Bronchial epithelial cell (primary cell): Measurements from ENCODE around the gene COL26A1. TPM values are rescaled to one million over a fixed set of nuclear protein-coding genes. Genes with fewer than 3 reads are reported as not detected.

ENCODE experiments used
- DNase-seq: peaks from one replicate; pipeline ENCODE4 v3.0.0-alpha.2; 2010; ENCODE audit warnings: low read depth
- FAIRE-seq: peaks from 2 replicates; lab custom pipeline; 2011; peaks lifted over from hg19 to GRCh38; lab: Jason Lieb, UNC
- H3K27me3 ChIP-seq: 2 replicates; pipeline ENCODE4 v1.5.1; 2011; ENCODE audit warnings: low read length; ENCODE audit not compliant: control insufficient read depth, insufficient read depth
- H3K36me3 ChIP-seq: 2 replicates; pipeline ENCODE4 v1.5.1; 2011; ENCODE audit warnings: low read length; ENCODE audit not compliant: control insufficient read depth, insufficient read depth
- H3K4me3 ChIP-seq: 2 replicates; pipeline ENCODE4 v1.5.1; 2011; ENCODE audit warnings: mild to moderate bottlenecking, low read depth, low read length, control low read depth
- CTCF ChIP-seq: IDR thresholded peaks from 2 replicates; pipeline ENCODE4 v1.5.1; 2011; ENCODE audit warnings: mild to moderate bottlenecking, moderate library complexity, low read length, control low read depth, inconsistent platforms; ENCODE audit not compliant: insufficient read depth, severe bottlenecking
- total RNA-seq: library from RNA; depleted of rRNA; stranded (reverse); fragments of >200 nt; gene quantifications from 2 replicates; pipeline ENCODE4 v1.2.1, GENCODE V29; 2014

The COL26A1 gene
- total RNA-seq, 1 donor from 2014 or later, result not detected

- peaks cover 2% of the 10 kb centered on the region for H3K27me3 ChIP-seq
- H3K4me3 ChIP-seq, result no peak overlapping the region
- TF ChIP-seq CTCF, result no peak
- no peak for FAIRE-seq
- DNase-seq, result no peak
- no peaks in the 10 kb centered on the region for H3K36me3 ChIP-seq
Observed at GRCh38 chr7:101367676-101368075, 5.0 kb downstream of the COL26A1 start.

GRCh38 chr7:101368422-101369165 lies 5.9 kb downstream of the COL26A1 start:
- FAIRE-seq (no peak), DNase-seq (no peak)
- TF ChIP-seq CTCF, result no peak

GRCh38 chr7:101370836-101371235 lies 8.2 kb downstream of the COL26A1 start:
- FAIRE-seq, result no peak
- TF ChIP-seq CTCF, result no peak
- DNase-seq, result no peak
- Histone ChIP-seq H3K36me3 (no peaks in the 10 kb centered on the region), H3K4me3 (no peak overlapping the region), H3K27me3 (peaks cover 7% of the 10 kb centered on the region)

More at GRCh38 chr7:101368422-101369165, 5.9 kb downstream of the COL26A1 start:
- Histone ChIP-seq H3K4me3 (no peak overlapping the region), H3K36me3 (no peaks in the 10 kb centered on the region), H3K27me3 (peaks cover 4% of the 10 kb centered on the region)

- H3K4me3 ChIP-seq, result no peak overlapping the region
- no peak for TF ChIP-seq CTCF
- no peak for FAIRE-seq
- H3K36me3 ChIP-seq, result no peaks in the 10 kb centered on the region
- no peak for DNase-seq
- H3K27me3 ChIP-seq, result peaks cover 7% of the 10 kb centered on the region
Observed at GRCh38 chr7:101373812-101374614, 11.3 kb downstream of the COL26A1 start.

- DNase-seq, result no peak
- Histone ChIP-seq H3K4me3 (no peak overlapping the region), H3K27me3 (peaks cover 7% of the 10 kb centered on the region), H3K36me3 (no peaks in the 10 kb centered on the region)
- no peak for FAIRE-seq
- no peak for TF ChIP-seq CTCF
Observed at GRCh38 chr7:101374990-101375389, 12.3 kb downstream of the COL26A1 start.
